GM19324 (cell line): ENCODE measurements around the gene PRSS36.

Experiments
- ATAC-seq: cut with Tn5 transposase; IDR thresholded peaks from one replicate; pipeline ENCODE4 v1.9.1; 2021; ENCODE audit warnings: mild to moderate bottlenecking, moderate library complexity; ENCODE audit not compliant: unreplicated experiment, low FRiP score

Gene PRSS36

DNA sequence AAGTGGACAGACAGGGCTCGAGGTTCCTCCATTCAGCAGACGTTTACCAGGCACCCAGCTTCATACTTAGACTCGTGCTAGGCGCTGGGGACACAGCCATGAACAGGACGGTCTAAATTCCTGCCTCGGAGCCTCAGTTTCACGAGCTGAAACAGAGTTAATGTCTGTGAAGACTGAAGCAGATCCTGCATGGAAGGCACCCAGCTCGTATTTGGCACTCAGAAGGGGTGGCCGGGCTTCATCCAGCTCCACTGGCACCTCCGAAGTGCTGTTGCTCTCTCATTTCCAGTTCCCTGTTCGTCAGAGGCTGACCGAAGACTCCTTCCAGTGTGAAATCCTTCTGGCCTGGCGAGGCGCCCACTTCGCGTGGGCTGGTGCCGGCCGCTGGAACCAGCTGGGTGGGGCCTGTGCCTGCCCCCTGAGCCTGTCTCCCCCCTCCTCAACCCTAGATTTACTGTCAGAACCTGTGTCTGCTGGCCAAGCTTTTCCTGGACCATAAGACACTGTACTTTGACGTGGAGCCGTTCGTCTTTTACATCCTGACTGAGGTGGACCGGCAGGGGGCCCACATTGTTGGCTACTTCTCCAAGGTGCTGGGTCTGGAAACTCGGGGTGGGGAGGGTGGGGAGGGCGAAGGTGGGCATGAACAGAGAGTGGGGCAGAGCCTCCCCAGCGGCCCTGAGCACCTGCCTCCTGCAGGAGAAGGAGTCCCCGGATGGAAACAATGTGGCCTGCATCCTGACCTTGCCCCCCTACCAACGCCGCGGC is 20.1 kb downstream of the PRSS36 start:
- no peak for ATAC-seq

DNA sequence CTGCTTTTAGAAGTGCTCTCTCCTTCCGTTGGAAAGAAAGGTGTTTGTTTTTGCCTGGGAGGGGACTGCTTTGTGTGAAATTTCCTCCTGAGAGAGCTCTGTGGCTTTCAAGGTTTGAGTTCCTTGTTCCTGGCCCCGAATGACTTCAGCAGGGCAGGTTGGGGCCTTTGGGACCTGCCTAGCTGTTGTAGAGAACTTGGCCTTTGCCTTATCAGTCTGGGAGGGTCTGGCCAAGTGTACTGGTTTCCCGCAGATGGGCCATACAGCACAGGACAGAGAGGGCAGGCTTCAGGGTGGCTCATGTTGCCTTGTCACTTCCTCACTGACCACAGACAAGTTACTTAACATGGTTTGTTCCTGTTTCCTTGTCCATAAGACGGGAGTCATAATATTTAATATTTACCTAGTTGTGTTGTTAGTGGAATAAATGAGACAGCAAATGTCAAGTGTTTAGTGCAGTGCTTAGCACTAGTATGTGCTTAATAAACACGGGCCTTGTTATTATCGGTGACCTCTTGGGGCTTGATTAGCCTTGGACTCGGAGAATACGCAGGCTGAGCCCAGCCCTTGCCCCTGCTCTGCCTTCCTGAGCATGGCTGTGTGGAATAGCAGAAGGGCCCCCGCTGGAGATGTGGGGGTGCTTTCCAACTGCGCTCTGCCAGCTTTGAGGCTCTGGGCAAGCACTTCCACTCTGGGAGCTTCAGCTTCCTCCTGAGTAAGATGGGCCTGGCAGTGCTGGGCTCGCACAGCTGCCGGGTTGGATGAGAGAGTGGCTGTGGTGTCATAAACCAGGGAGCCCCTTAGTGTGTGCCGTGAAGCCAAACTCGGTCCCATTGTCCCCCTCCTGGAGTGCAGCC is 20.9 kb downstream of the PRSS36 start:
- ATAC-seq, result no peak

DNA sequence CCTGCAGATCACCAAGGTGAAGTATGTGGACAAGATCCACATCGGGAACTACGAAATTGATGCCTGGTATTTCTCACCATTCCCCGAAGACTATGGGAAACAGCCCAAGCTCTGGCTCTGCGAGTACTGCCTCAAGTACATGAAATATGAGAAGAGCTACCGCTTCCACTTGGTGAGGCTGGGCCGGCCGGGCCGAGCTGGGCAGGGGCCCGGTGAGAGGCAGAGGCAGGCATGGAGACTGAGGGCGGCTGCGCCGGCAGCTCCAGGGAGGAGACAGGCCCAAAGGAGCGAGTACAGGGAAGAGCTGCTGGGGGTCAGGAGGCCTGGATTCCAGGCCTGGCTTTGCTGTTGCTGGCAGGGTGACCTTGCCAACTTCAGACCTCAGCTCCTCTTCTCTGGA is 22.7 kb downstream of the PRSS36 start:
- ATAC-seq, result no peak

DNA sequence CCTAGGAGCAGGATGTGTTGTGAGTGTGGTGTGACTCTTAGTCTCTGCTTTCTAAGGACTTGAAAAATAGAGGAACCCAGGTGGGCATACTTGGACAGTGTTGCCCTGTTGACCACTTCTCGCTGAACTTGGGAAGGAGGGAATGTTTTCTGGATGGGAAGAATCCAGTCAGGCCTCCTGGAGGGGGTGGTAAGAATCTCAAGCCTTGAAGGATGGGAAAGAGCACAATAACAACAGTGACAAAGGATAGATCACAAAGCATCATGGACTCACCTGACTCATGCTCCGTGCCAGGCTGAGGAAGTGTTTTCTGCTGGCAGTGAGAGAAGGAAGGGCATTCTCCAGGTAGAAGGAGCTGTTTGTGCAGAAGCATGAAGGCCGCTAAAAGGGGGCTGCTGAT is 24.0 kb downstream of the PRSS36 start:
- ATAC-seq, result no peak

DNA sequence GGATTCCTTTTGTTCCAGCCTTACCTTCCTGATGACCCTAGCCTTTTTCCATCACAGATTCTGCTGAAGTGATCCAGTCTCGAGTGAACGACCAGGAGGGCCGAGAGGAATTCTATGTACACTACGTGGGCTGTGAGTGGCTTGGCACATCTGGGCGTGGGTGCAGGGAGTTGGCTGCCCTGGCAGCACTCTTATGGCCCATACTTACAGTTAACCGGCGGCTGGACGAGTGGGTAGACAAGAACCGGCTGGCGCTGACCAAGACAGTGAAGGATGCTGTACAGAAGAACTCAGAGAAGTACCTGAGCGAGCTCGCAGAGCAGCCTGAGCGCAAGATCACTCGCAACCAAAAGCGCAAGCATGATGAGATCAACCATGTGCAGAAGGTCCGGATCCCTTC is 29.7 kb downstream of the PRSS36 start:
- no peak for ATAC-seq

DNA sequence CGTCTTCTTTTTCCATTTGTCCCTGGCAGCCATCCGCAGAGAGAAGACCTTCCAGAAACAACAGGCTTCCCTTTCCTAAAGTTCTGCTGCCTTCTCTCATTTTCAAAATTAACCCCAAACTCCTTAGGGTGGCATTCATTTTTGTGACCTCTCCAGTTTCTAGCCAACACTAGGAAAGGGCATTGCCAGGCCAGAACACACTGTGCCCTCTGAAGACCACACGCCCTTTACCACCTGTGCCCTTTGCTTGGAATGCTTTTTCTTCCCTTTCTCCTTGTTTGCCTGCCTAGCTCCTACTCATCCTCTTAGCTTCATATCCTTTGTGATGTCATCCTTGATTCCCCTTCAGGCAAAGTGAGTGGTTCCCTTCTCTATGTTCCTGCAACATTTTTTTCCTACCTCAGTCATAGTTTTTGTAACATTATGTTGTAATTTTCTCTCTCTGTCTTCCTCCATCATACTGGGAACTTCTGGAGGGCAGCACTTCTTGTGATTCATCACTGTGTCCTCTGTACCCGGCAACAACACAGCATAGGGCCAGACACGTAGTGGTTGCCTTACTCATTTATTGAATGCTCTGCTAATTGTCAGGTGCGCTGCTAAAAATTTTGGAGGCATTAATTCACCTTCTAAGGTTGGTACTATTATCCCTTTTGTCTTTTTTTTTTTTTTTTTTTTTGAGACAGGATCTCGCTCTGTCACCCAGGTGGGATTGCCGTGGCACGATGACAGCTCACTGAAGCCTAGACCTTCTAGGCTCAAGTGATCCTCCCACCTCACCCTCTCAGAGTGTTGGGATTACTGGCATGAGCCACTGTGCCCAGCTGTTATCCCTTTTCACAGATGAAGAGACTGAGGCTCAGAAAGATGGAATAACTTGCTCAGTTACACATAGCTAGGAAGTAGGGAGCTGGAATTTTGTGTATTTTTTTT is 31.4 kb downstream of the PRSS36 start:
- no peak for ATAC-seq

DNA sequence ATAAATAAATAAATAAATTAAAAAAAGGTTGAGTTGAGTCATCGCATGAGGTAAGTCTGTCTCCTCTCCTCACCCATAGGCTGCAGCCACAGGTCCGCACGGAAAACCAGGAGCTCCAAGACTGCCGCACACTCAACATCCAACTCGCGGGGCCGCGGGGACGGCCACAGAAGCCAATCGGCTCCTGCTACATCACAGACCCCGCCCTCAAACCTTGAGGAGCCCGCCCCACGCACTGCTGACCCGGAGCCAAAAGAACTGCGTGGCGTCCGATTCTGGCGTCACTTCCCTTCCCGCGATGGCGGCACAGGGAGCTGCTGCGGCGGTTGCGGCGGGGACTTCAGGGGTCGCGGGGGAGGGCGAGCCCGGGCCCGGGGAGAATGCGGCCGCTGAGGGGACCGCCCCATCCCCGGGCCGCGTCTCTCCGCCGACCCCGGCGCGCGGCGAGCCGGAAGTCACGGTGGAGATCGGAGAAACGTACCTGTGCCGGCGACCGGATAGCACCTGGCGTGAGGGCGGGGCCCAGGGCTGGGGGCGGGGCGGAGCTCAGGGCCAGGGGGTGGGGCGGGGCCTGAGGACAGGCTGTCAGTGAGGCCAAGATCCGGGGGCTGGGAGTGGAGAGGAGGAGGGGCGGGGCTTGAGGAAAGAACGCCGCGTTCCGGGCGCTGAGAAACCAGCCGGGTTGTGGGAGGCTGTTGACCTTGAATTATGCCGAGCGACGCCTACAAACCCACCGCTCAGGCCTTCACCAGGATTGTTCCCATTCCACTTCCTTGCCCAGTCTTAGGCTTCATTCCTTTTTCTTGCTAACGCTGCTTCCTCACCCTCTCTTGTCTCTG is 32.3 kb downstream of the PRSS36 start, which contains the start of gene KAT8:
Gene KAT8, plus strand, starts transcription at position 281 of the 839 bp plus-strand sequence. Its CDS starts 18 bp downstream, at position 299.
- peak; percentile 92 for ATAC-seq

DNA sequence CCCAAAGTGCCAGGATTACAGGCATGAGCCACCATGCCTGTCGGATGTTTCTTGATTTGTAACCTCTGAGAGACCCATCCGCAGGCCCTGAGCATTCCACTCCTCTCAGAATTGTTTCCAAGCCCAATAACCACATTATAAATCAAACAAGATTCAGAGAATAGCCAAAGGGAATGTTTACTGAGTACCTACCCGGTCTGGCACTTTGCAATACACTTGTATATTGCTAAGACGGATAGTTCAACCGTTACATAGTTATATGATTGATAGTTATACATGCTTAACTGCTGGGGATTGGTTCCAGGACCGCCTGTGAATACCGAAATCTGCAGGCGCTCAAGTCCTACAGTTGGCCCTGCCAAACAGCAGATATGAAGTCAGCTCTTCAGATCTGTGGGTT is 35.4 kb downstream of the PRSS36 start:
- no peak for ATAC-seq

DNA sequence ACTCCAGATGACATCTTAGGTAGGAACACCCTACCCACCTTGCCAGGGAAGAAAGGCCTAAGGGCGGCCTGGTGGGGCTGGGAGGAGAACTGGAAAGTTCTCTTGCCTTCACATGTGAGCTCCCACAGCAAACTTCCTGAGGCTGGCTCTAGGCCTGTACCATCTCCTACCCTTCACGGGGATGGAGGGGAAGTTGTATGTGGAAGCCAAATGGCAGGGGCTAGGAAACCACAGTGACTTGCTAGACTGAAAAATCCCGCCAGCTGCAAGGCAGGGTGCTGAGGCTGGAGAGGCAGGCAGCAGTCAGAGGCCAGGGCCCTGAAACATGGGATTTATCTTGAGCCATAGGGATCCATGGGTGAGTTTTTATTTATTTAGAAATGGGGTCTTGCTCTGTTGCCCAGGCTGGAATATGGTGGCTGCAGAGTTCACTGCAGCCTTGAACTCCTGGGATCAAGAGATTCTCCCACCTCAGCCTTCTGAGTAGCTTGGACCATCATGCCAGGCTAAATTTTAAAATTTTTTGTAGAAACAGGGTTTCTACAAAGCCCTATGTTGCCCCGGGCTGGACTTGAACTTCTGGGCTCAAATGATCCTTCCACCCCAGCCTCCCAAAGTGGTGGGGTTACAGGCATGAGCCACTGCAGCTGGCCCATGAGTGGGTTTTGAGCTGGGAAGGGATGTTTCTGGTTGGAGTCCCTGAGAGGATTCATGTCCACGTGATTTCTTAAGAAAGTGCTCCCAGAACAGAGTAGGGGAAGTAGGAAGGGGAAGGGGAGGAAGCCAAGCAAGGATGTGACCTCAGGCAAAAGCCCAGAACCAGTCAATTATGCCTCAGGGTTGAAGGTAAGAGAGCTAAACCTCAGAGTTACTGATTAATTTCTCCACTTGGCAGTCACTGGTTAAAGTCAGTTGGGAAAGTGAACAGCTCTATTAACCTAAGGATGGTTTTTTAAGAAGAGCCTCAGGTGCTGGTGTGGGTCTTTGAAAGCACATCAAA is 36.4 kb downstream of the PRSS36 start:
- no peak for ATAC-seq

DNA sequence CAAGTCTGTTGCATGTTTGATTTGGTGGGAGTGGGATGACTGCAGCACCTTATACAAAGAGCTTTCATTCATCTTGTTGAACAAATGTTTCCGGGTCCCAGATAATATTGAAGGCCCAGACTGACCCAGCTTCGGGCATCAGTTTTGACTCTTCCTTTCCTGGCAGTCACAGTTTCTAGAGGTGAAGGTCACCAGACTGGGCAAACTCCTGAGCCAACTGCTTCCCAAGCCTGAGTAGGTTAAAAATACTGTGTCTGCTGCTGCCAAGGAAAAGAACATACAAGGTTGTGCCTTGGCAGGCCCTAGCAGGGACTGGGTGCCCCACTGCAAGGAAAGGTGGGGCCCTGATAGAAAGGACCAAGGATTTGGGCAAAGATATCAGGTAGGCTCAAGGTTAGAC is 37.2 kb downstream of the PRSS36 start:
- ATAC-seq, result no peak

DNA sequence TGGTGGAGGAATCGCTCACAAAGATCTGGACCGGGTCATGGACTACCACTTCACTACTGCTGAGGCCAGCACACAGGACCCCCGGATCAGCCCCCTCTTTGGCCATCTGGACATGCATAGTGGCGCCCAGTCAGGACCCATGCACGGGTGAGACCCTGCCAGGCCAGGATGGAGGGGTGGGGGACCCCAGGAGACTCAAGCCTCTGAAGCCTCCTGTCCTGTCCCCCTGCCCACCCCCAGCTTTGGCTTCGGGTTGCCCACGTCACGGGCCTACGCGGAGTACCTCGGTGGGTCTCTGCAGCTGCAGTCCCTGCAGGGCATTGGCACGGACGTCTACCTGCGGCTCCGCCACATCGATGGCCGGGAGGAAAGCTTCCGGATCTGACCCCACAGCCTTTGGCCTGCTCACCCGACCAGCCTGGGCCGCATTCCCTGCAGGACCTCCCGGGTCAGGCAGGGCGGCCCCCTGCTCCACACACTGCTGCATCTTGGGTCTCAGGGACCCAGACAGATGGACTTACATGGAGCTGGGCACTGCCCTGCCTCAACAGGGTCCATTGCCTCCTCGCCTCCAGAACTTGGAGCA is 37.9 kb downstream of the PRSS36 start:
- no peak for ATAC-seq

DNA sequence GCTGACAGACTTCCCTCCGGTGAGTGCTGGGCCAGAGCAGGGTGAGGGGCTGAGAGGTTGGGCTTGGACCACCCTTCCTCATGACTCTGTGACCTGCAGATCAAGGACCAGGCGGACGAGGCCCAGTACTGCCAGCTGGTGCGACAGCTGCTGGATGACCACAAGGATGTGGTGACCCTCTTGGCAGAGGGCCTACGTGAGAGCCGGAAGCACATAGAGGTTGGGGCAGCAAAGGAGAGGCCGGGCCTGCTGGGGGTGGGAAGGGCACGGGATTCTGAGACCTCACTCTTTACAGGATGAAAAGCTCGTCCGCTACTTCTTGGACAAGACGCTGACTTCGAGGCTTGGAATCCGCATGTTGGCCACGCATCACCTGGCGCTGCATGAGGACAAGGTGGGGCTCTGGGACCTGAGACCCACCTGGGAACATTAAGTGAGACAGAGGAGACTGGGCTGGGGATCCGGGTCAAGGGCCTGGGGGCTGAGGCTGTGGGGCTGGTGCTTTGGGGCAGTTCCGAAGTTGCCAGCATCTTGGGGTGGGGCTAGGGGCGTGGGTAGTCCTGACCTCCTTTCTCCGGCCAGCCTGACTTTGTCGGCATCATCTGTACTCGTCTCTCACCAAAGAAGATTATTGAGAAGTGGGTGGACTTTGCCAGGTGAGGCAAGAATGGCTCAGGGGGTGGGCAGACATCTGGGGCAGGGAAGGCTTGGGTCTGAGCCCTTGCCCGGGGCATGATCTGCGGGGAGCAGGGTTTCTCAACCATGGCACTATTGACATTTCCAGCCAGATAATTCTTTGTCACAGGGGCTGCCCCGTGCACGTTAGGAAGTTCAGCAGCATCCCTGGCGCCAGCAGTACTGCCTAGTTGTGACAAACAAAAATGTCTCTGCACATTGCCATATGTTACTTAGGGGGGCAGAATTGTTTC is 39.5 kb downstream of the PRSS36 start:
- ATAC-seq, result no peak

DNA sequence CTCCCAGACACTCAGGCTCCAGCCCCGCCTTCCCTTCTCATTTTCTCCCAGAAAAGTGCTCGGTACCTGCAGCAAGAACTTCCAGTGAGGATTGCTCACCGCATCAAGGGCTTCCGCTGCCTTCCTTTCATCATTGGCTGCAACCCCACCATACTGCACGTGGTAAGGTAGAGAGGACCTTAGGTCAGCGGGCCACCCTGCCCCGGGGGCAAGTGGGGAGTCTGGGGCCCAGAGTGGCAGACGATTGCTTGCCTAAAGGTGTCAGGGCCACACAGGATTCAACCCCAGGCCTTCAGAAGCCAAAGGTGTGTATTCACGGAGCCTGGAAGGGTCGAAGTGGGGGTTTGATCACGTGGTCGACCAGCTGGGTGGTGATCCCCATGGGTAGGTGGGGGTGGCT is 40.2 kb downstream of the PRSS36 start:
- no peak for ATAC-seq

DNA sequence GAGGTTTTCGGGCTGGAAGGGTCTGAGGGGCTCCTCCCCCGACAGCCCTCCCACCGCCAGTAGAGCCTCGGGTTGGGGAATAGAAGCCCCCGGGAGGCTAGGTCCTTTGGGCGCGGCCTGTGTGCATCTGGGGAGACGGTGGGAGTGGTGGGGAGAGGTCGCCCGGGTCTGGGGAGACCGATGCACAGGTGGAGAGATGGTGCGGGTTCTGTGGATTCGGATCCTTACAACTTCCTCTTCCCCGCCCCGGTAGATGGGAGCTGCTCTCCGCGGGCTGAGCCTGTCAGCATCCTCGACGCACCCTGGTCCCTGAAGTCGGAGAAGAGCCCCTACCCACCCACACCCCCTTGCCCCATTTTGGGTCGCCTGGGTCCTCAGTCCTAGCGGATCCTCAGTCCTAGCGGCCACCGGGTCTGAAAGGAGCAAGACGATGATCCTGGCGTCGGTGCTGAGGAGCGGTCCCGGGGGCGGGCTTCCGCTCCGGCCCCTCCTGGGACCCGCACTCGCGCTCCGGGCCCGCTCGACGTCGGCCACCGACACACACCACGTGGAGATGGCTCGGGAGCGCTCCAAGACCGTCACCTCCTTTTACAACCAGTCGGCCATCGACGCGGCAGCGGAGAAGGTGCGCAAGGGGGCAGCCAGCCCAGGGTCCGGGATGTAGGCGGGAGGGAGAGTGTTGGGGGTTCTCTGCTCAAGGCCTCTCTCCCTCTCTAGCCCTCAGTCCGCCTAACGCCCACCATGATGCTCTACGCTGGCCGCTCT is 40.9 kb downstream of the PRSS36 start:
- ATAC-seq, result no peak

DNA sequence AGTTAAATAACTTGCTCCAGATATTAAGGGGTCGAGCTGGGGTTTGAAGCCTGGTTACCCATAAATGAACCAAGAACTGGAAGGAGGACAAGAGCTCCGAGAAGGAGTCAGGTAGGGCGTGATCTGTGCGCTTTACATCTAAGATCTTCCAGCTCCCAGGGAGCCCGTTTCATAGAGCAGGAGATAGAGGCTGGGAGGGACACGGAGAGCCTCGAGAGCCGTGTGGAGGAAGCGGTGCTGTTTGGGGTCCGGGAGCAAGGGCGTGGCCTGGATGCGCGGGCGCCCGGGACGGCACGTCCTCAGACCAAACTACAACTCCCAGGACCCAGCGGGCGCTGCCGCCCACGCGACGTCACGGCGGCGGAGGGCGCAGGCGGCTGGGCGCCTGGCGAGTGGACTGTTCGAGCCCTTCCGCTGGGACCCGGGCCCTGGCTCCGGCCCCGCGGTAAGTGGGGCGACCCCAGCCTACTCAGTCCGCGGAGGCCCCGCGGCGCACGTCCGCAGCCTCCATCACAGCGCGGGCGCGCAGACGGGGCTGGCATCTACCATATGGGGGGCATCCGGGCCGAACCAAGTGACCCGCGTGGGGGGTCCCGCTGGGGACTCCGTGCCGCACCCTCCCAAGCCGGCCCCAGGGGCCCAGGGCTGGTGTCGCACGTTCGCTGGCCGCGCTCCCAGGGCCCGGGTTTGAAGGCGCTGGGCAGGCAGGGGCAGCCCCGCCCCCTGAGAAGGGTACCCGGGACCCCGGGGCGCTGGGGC is 41.7 kb downstream of the PRSS36 start, which contains the start of gene BCKDK:
Gene BCKDK, plus strand, starts transcription at position 352 of the 759 bp plus-strand sequence. CDS start 838 bp downstream, outside the sequence.
- peak; percentile 83 for ATAC-seq

DNA sequence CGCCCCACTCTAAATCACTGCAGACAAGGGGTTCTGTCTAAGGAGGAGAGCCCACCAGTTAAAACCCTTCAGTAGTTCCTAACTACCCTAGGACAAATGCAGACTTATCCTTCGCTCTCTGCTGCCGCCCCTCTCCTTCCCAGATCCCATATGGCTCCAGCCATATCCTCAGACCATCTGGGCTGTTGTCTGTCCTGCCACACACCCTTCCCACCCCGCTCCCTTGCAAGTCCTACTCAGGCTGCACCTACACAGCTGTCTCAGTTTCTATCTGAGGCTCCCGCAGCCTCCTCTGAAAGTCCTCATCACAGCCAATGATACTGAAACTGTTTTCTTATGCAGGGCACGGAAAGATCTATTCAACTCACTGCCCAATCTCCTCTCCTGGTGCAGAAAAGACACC is 42.4 kb downstream of the PRSS36 start:
- ATAC-seq, result peak; percentile 40
